ENCODE measurements around the gene RASGRF2.

DNA sequence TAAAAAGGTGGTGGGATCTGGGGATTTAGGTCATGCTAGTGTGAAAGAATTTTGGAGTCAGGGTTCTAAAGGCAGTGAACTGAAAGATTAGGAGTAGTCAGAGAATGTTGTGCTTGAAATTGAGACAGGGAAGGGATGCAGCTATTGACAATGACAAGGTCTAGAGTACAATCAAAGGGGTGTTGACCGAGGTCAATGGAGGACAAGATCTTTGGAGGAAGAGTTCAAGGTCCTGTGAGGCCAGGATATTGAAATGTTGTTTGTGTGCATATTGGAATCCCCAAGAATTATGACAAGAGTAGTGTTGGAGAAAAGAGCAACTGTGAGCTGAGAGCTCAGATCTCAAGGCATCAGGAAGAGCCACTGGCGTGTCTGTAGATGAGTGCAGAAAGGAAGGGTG, 116.9 kb downstream of the RASGRF2 start:
- TF ChIP-seq, protein P1, sequence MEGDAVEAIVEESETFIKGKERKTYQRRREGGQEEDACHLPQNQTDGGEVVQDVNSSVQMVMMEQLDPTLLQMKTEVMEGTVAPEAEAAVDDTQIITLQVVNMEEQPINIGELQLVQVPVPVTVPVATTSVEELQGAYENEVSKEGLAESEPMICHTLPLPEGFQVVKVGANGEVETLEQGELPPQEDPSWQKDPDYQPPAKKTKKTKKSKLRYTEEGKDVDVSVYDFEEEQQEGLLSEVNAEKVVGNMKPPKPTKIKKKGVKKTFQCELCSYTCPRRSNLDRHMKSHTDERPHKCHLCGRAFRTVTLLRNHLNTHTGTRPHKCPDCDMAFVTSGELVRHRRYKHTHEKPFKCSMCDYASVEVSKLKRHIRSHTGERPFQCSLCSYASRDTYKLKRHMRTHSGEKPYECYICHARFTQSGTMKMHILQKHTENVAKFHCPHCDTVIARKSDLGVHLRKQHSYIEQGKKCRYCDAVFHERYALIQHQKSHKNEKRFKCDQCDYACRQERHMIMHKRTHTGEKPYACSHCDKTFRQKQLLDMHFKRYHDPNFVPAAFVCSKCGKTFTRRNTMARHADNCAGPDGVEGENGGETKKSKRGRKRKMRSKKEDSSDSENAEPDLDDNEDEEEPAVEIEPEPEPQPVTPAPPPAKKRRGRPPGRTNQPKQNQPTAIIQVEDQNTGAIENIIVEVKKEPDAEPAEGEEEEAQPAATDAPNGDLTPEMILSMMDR (conservative IDR thresholded peaks at IDR 0.05; ENCODE audit: low read length) = no peak
- no peak for TF ChIP-seq EZH2phosphoT487 (IDR thresholded peaks at IDR 0.05; ENCODE audit: borderline replicate concordance, low read depth, low read length)
